IMR-90 (cell line): Measurements from ENCODE around the gene SRRM3. TPM values are rescaled to one million over a fixed set of nuclear protein-coding genes. Genes with fewer than 3 reads are reported as not detected.
"Not testable (repeated sequence)": the region's sequence is repeated elsewhere in the genome, so short reads cannot be mapped to it uniquely, and the experiment has no call there.

ENCODE experiments used
- ATAC-seq: fragments of 200-7000 bp; cut with Tn5 transposase; 2 replicates; pipeline ENCODE4 v1.9.1; 2020; ENCODE audit warnings: low read depth, mild to moderate bottlenecking, moderate library complexity
- BruUV-seq: library from RNA; stranded (reverse); fragments of 400-500 nt; replicated peaks from 2 replicates; lab custom pipeline; 2021; lab: Mats Ljungman, UMichigan
- CTCF ChIA-PET: fragments of 300-600 bp; formaldehyde crosslinking; extraction: SDS; loops from one replicate; lab custom pipeline; 2021; ENCODE audit warnings: antibody characterized with exemption; lab: Yijun Ruan, JAX
- POLR2A ChIA-PET: fragments of 300-600 bp; sonication (Branson Sonifier 250); formaldehyde crosslinking; loops from one replicate; lab custom pipeline; 2022; ENCODE audit warnings: antibody characterized with exemption; ENCODE audit not compliant: unreplicated experiment; lab: Charles Lee
- DNase-seq: peaks from one replicate; pipeline ENCODE4 v3.0.0; 2013
- H2AFZ ChIP-seq: replicated peaks from 2 replicates; pipeline ENCODE3; 2013; ENCODE audit warnings: low read length, mild to moderate bottlenecking; ENCODE audit not compliant: poor library complexity
- H2AK5ac ChIP-seq: 2 replicates; pipeline ENCODE4 v1.6.1; 2013; ENCODE audit warnings: low read depth, low read length, inconsistent platforms
- H2AK9ac ChIP-seq: replicated peaks from 2 replicates; pipeline ENCODE3; 2013; ENCODE audit warnings: mild to moderate bottlenecking, low read depth, low read length, moderate library complexity; ENCODE audit not compliant: poor library complexity
- H2BK120ac ChIP-seq: 2 replicates; pipeline ENCODE4 v1.6.1; 2013; ENCODE audit warnings: low read depth, low read length, inconsistent platforms
- H2BK15ac ChIP-seq: 3 replicates; pipeline ENCODE4 v1.6.1; 2013; ENCODE audit warnings: low read depth, low read length, inconsistent platforms
- H2BK20ac ChIP-seq: 2 replicates; pipeline ENCODE4 v1.6.1; 2013; ENCODE audit warnings: low read depth, mild to moderate bottlenecking, inconsistent platforms, low read length, moderate library complexity
- H2BK5ac ChIP-seq: 2 replicates; pipeline ENCODE4 v1.6.1; 2013; ENCODE audit warnings: mild to moderate bottlenecking, low read depth, low read length, inconsistent platforms; ENCODE audit not compliant: poor library complexity, severe bottlenecking
- H3K14ac ChIP-seq: replicated peaks from 2 replicates; pipeline ENCODE4 v1.6.1; 2013; ENCODE audit warnings: low read depth, low read length, inconsistent platforms
- H3K18ac ChIP-seq: 2 replicates; pipeline ENCODE4 v1.6.1; 2013; ENCODE audit warnings: low read depth, low read length, control low read depth
- H3K23ac ChIP-seq: 2 replicates; pipeline ENCODE4 v1.6.1; 2013; ENCODE audit warnings: low read depth, low read length, inconsistent platforms
- H3K27ac ChIP-seq: 2 replicates; pipeline ENCODE4 v1.5.1; 2013; ENCODE audit warnings: mild to moderate bottlenecking, control low read depth, low read length; ENCODE audit not compliant: insufficient read depth
- H3K27me3 ChIP-seq: 2 replicates; pipeline ENCODE4 v1.6.1; 2013; ENCODE audit warnings: low read length; ENCODE audit not compliant: control insufficient read depth, insufficient read depth
- H3K36me3 ChIP-seq: 2 replicates; pipeline ENCODE4 v1.6.1; 2013; ENCODE audit warnings: low read length, mixed read lengths; ENCODE audit not compliant: control insufficient read depth, insufficient read depth
- H3K4ac ChIP-seq: 2 replicates; pipeline ENCODE4 v1.6.1; 2013; ENCODE audit warnings: low read depth, low read length, inconsistent platforms
- H3K4me1 ChIP-seq: 2 replicates; pipeline ENCODE4 v1.6.1; 2013; ENCODE audit warnings: low read length, mixed read lengths; ENCODE audit not compliant: control insufficient read depth, insufficient read depth
- H3K4me2 ChIP-seq: 2 replicates; pipeline ENCODE4 v1.6.1; 2013; ENCODE audit warnings: low read depth, mild to moderate bottlenecking, control low read depth, low read length, moderate library complexity
- H3K4me3 ChIP-seq: 2 replicates; pipeline ENCODE4 v1.5.1; 2013; ENCODE audit warnings: low read depth, mild to moderate bottlenecking, control low read depth, low read length, moderate library complexity; ENCODE audit not compliant: insufficient read depth
- H3K56ac ChIP-seq: 2 replicates; pipeline ENCODE4 v1.6.1; 2013; ENCODE audit warnings: low read length, inconsistent platforms; ENCODE audit not compliant: insufficient read depth; ENCODE audit errors: extremely low read depth
- H3K79me1 ChIP-seq, 2 experiments: 2 replicates each; pipeline ENCODE4 v1.6.1; 2013; ENCODE audit warnings: low read length in 2 of 2, inconsistent platforms in 1 of 2, low read depth in 1 of 2
- H3K9ac ChIP-seq: 2 replicates; pipeline ENCODE4 v1.6.1; 2013; ENCODE audit warnings: low read depth, low read length, control low read depth
- H3K9me1 ChIP-seq: 2 replicates; pipeline ENCODE4 v1.6.1; 2013; ENCODE audit warnings: low read length, inconsistent platforms; ENCODE audit not compliant: insufficient read depth
- H3K9me3 ChIP-seq: 2 replicates; pipeline ENCODE4 v1.6.1; 2013; ENCODE audit warnings: low read length; ENCODE audit not compliant: control insufficient read depth, insufficient read depth
- H4K20me1 ChIP-seq: 2 replicates; pipeline ENCODE4 v1.6.1; 2013; ENCODE audit warnings: low read length, inconsistent platforms; ENCODE audit not compliant: insufficient read depth
- H4K5ac ChIP-seq: 2 replicates; pipeline ENCODE4 v1.6.1; 2013; ENCODE audit warnings: mild to moderate bottlenecking, low read depth, low read length, control low read depth
- H4K8ac ChIP-seq, 2 experiments: 2 replicates each; pipeline ENCODE4 v1.6.1; 2013; ENCODE audit warnings: low read depth in 2 of 2, low read length in 2 of 2, control low read depth in 1 of 2, inconsistent platforms in 1 of 2
- H4K91ac ChIP-seq: 2 replicates; pipeline ENCODE4 v1.6.1; 2013; ENCODE audit warnings: low read depth, low read length, inconsistent platforms; ENCODE audit not compliant: insufficient read depth
- CEBPB ChIP-seq: IDR thresholded peaks from 2 replicates; pipeline ENCODE4 v1.6.1; 2012; ENCODE audit warnings: low read depth, low read length, improper control_type of control experiment
- NFE2L2 ChIP-seq: fragments of 150-350 bp; IDR thresholded peaks from 2 replicates; pipeline ENCODE4 v1.6.1; 2016; ENCODE audit warnings: low read depth, mild to moderate bottlenecking, low read length
- POLR2A ChIP-seq: IDR thresholded peaks from 2 replicates; pipeline ENCODE4 v1.6.1; 2012; ENCODE audit warnings: mild to moderate bottlenecking, low read depth, low read length
- WGBS, 2 experiments: methylation state at CpG; one replicate each; pipeline versions ENCODE4 v1.1.5 to v1.1.7; 2013; ENCODE audit warnings: missing lambda C conversion rate in 2 of 2; ENCODE audit not compliant: insufficient read length in 1 of 2; ENCODE audit errors: extremely low coverage in 2 of 2; 5-methylcytosine and 5-hydroxymethylcytosine counted together
- dilution Hi-C: fragments of 300-500 bp; cut with HindIII; formaldehyde crosslinking; loops from one replicate; pipeline ENCODE4 v1.14.3; 2018; ENCODE audit warnings: low sequenced_read_pairs; ENCODE audit not compliant: unreplicated experiment
- in situ Hi-C: fragments of 300-500 bp; cut with MboI; formaldehyde crosslinking; loops from 3 replicates; pipeline ENCODE4 v1.14.3; 2019; ENCODE audit warnings: low sequenced_read_pairs, inconsistent platforms, mixed read lengths
- intact Hi-C: fragments of 100-400 bp; cut with micrococcal nuclease; formaldehyde crosslinking; loops from 2 replicates; pipeline ENCODE4 v1.10.0; 2022
- polyA plus RNA-seq, 3 experiments: library from polyadenylated mRNA; depleted of rRNA; stranded (reverse); fragments of >200 nt; gene quantifications; 2 replicates each; pipeline ENCODE4 v1.2.3, GENCODE V29; 2012; ENCODE audit warnings: low replicate concordance in 1 of 3
- total RNA-seq: library from RNA; depleted of rRNA; stranded (reverse); fragments of >200 nt; gene quantifications from 2 replicates; pipeline ENCODE4 v1.2.3, GENCODE V29; 2012

The SRRM3 gene
- total and polyA plus RNA-seq, 2 of the 4 experiments (the other 2 are of a cell fraction): 0.18 to 2.5 TPM

DNA sequence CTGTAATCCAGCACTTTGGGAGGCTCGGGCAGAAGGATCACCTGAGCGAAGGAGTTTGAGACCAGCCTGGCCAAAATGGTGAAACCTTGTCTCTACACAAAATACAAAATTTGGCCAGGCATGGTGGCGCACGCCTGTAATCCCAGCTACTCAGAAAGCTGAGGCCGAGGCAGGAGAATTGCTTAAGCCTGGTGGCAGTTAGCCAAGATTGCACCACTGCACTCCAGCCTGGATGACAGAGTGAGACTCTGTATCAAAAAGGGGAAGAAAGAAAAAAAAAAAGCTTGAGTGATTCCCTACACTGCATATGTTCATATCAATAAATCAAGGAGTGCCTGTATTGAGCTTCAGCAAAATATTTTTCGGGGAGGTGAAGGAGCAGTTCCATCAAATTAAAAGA is 45.8 kb upstream of the SRRM3 start:
- Histone ChIP-seq H2AK5ac (no peak overlapping the region), H2BK5ac (no peak overlapping the region), H2BK120ac (no peak overlapping the region), H4K5ac (no peak overlapping the region), H3K9ac (no peak overlapping the region), H3K36me3 (no peaks in the 10 kb centered on the region), H3K4me3 (no peak overlapping the region), H3K14ac (no peak overlapping the region), H3K27me3 (peaks cover 1% of the 10 kb centered on the region), H3K27ac (no peak overlapping the region), H3K4ac (no peak overlapping the region), H3K4me2 (no peak overlapping the region), H2BK15ac (no peak overlapping the region), H3K56ac (no peak overlapping the region), H3K4me1 (no peaks in the 10 kb centered on the region), H3K79me1 (no peaks in the 10 kb centered on the region), H3K9me3 (no peaks in the 10 kb centered on the region), H3K23ac (no peak overlapping the region), H4K8ac (no peak overlapping the region), H4K20me1 (no peaks in the 10 kb centered on the region), H2AK9ac (no peak overlapping the region), H3K9me1 (no peaks in the 10 kb centered on the region), H4K91ac (no peak overlapping the region), H2BK20ac (no peak overlapping the region), H3K18ac (no peak overlapping the region), H2AFZ (no peak overlapping the region)
- peak; percentile 49; the same call in 1 of the 2 replicates for ATAC-seq
- CTCF ChIA-PET: interaction anchor here (0.5 to 0.7 kb wide), 2 partner anchors 30 to 118 kb away, joined by 3 to 4 read pairs; no protein-coding TSS in a partner anchor
- intact Hi-C loops (no loop called here), dilution Hi-C loops (no loop called here), in situ Hi-C loops (no loop called here)
- BruUV-seq: no TSS peak
- no peak for TF ChIP-seq POLR2A
- TF ChIP-seq CEBPB: peak; percentile 79
- TF ChIP-seq NFE2L2: no peak
- POLR2A ChIA-PET: no interaction called here
- 0% methylated on average over 1 of the region's 6 CpGs; no CpG with 5 or more reads in 1 of the 2 experiments for WGBS, 2 experiments
- peak; percentile 56 for DNase-seq

DNA sequence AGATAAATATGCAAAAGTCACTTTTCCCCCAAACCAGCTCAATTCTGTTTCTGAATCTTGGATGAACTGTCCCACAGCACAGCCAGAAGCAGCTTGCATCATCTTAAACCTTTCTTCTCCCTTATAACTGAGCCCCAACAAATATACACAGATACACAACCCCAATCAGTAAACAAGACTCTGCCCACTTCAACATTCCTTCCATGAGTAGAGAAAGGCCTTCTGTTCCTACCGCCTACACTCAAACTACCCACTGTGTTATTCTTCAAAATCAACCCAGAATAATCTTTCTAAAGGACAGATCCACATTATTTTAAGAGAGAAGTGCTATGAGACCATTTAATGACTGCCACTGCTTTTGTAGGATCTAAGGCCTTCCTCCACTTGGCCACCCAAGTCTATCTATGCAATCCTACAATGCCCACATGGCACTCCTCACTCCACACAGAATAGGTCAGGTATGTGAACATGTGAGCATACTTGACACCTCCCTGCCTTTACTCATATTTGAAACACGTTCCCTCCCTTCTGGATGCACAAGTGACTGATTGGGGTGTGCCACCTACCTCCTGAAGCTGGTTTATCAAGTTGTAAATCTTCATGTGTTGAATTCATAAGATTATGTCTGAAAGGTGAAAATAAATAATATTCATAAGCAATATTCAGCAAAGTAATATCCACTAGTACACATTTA is 44.6 kb upstream of the SRRM3 start:
- intact Hi-C loops, H3K4me1 ChIP-seq: not testable (repeated sequence)

More for the DNA sequence above, 44.6 kb upstream of the SRRM3 start:
- H3K18ac ChIP-seq, POLR2A ChIA-PET, H3K9me3 ChIP-seq, H4K8ac ChIP-seq, H4K20me1 ChIP-seq, H3K4me3 ChIP-seq, H2AFZ ChIP-seq, H2AK5ac ChIP-seq, H3K4ac ChIP-seq, H4K5ac ChIP-seq, H3K23ac ChIP-seq, dilution Hi-C loops, H2AK9ac ChIP-seq, in situ Hi-C loops, H2BK15ac ChIP-seq, DNase-seq, H3K4me2 ChIP-seq, H3K14ac ChIP-seq, H2BK5ac ChIP-seq, H3K9me1 ChIP-seq, H3K9ac ChIP-seq, H3K56ac ChIP-seq, H2BK20ac ChIP-seq, ATAC-seq, H3K36me3 ChIP-seq, H3K79me1 ChIP-seq, H2BK120ac ChIP-seq, H3K27me3 ChIP-seq, H3K27ac ChIP-seq, BruUV-seq, H4K91ac ChIP-seq: not testable (repeated sequence)
- CTCF ChIA-PET: interaction anchor here (0.8 kb wide), 1 partner anchor 8 kb away, joined by 5 read pairs; no protein-coding TSS in a partner anchor
- WGBS, 2 experiments: no CpG with 5 or more reads among the region's 2 CpGs
